Measurements from ENCODE around the gene UBXN4. TPM values are rescaled to one million over a fixed set of nuclear protein-coding genes. Genes with fewer than 3 reads are reported as not detected.

The UBXN4 gene
- total and polyA plus RNA-seq, 2 of the 13 experiments (the other 11 are each of a cell fraction or from before 2014, with no cell fraction given): 74.2 to 104 TPM

- no peaks in the 10 kb centered on the region for H3K36me3 ChIP-seq (replicated peaks in 1 of 2; ENCODE audit: control insufficient read depth in 1 of 2, insufficient read depth in 2 of 2, low read length in 2 of 2)
- H3K4me3 ChIP-seq (replicated peaks in 1 of 3; ENCODE audit: insufficient read depth in 1 of 3, low read depth in 2 of 3, low read length in 3 of 3): no peak overlapping the region
- ChIA-PET POLR2A (no interaction called here), CTCF (ENCODE audit: low intra/inter-chr PET ratio, low total read pairs) (interaction anchor here (1.4 kb wide), 1 partner anchor 810 kb away, joined by 3 read pairs; no protein-coding TSS in a partner anchor)
- peak; percentile 57 for ATAC-seq
- in situ Hi-C loops (cut with HindIII; ENCODE audit: extremely low pct_ligation_motif_present, low pct_unique_long_range_greater_than_20kb): loop anchor here (10.0 kb wide), 1 partner anchor 804 kb away; no protein-coding TSS in a partner anchor
- H3K4me1 ChIP-seq (ENCODE audit: insufficient read depth, low read length): no peaks in the 10 kb centered on the region
- H3K4me2 ChIP-seq (ENCODE audit: low read depth, low read length): no peak overlapping the region
- H3K27ac ChIP-seq (ENCODE audit: extremely low read length, insufficient read depth, low read length): no peak overlapping the region
- H3K9ac ChIP-seq (ENCODE audit: insufficient read depth, low read depth, low read length): no peak overlapping the region
- no peak for FAIRE-seq
- peaks cover 30% of the 10 kb centered on the region for H3K9me3 ChIP-seq (ENCODE audit: low read length)
- intact Hi-C loops (cut with micrococcal nuclease; ENCODE audit: unreplicated experiment): no loop called here
- 11% methylated on average over 4 of the region's 4 CpGs for WGBS (ENCODE audit: low lambda C conversion rate)
- H2AFZ ChIP-seq (ENCODE audit: low read length): no peak overlapping the region
- TF ChIP-seq CTCF (CRISPR knock-in tag; IDR thresholded peaks at IDR 0.05): 0 out of 2 replicates have a peak, but pooled peaks have one; percentile 7
- TF ChIP-seq ATF6 (CRISPR knock-in tag; conservative IDR thresholded peaks at IDR 0.05): no peak
- no peaks in the 10 kb centered on the region for H3K27me3 ChIP-seq (ENCODE audit: control insufficient read depth in 1 of 2, insufficient read depth in 2 of 2, low read length in 2 of 2)
- no peaks in the 10 kb centered on the region for H4K20me1 ChIP-seq (ENCODE audit: insufficient read depth, low read length)
- H3K79me2 ChIP-seq (ENCODE audit: insufficient read depth, low read length): no peaks in the 10 kb centered on the region
- DNase-seq (ENCODE audit: low spot score): no peak
- BruUV-seq (replicated peaks): no TSS peak
Measured at GRCh38 chr2:135798762-135799161, 57.1 kb downstream of the UBXN4 start.

GRCh38 chr2:135799738-135800137 lies 58.1 kb downstream of the UBXN4 start:
- Histone ChIP-seq H3K9ac (ENCODE audit: insufficient read depth, low read depth, low read length) (no peak overlapping the region), H3K27ac (ENCODE audit: extremely low read length, insufficient read depth, low read length) (no peak overlapping the region), H3K27me3 (ENCODE audit: control insufficient read depth in 1 of 2, insufficient read depth in 2 of 2, low read length in 2 of 2) (no peaks in the 10 kb centered on the region), H4K20me1 (ENCODE audit: insufficient read depth, low read length) (no peaks in the 10 kb centered on the region), H3K4me3 (replicated peaks in 1 of 3; ENCODE audit: insufficient read depth in 1 of 3, low read depth in 2 of 3, low read length in 3 of 3) (no peak overlapping the region), H3K9me3 (ENCODE audit: low read length) (peaks cover 30% of the 10 kb centered on the region), H3K79me2 (ENCODE audit: insufficient read depth, low read length) (no peaks in the 10 kb centered on the region), H3K4me1 (ENCODE audit: insufficient read depth, low read length) (no peaks in the 10 kb centered on the region), H2AFZ (ENCODE audit: low read length) (no peak overlapping the region), H3K4me2 (ENCODE audit: low read depth, low read length) (no peak overlapping the region), H3K36me3 (replicated peaks in 1 of 2; ENCODE audit: control insufficient read depth in 1 of 2, insufficient read depth in 2 of 2, low read length in 2 of 2) (no peaks in the 10 kb centered on the region)
- WGBS (ENCODE audit: low lambda C conversion rate): 21% methylated on average over 2 of the region's 2 CpGs
- no peak for ATAC-seq
- in situ Hi-C loops (cut with HindIII; ENCODE audit: extremely low pct_ligation_motif_present, low pct_unique_long_range_greater_than_20kb) (loop anchor here (10.0 kb wide), 1 partner anchor 805 kb away; no protein-coding TSS in a partner anchor), intact Hi-C loops (cut with micrococcal nuclease; ENCODE audit: unreplicated experiment) (no loop called here)
- TF ChIP-seq E2F5 (CRISPR knock-in tag; conservative IDR thresholded peaks at IDR 0.05) (no peak), ZKSCAN5 (CRISPR knock-in tag; IDR thresholded peaks at IDR 0.05) (no peak), TRAFD1 (CRISPR knock-in tag; IDR thresholded peaks at IDR 0.05; ENCODE audit: borderline replicate concordance) (no peak)
- ChIA-PET POLR2A (no interaction called here), CTCF (ENCODE audit: low intra/inter-chr PET ratio, low total read pairs) (interaction anchor here (1.4 kb wide), 1 partner anchor 811 kb away, joined by 3 read pairs; no protein-coding TSS in a partner anchor)
- no peak for DNase-seq (ENCODE audit: low spot score)
- no TSS peak for BruUV-seq (replicated peaks)
- no peak for FAIRE-seq

Measured in HepG2 (cell line).